Pancreas (tissue), 10 donors: Measurements from ENCODE around the gene PPARD. TPM values are rescaled to one million over a fixed set of nuclear protein-coding genes. Genes with fewer than 3 reads are reported as not detected.
"Not testable (repeated sequence)": the region's sequence is repeated elsewhere in the genome, so short reads cannot be mapped to it uniquely, and the experiment has no call there.

ENCODE experiments used
- ATAC-seq, 4 donors: fragments of 200-7000 bp; cut with Tn5 transposase; one replicate each; pipeline versions ENCODE4 v1.8.0 to v1.9.1; 2020; ENCODE audit warnings: mild to moderate bottlenecking in 4 of 4, moderate library complexity in 4 of 4
- DNase-seq, 6 donors: peaks; one replicate each; pipeline ENCODE4 v3.0.0-alpha.2; 2020
- FAIRE-seq: peaks from 2 replicates; lab custom pipeline; 2012; peaks lifted over from hg19 to GRCh38; lab: Jason Lieb, UNC
- H3K27ac ChIP-seq, 4 donors: fragments of 200-600 bp; sonication (generic); 1 replicate in 3 of 4; 2 replicates in 1 of 4; pipeline versions ENCODE4 v1.5.0 to v1.8.0; 2020
- H3K27me3 ChIP-seq, 4 donors: fragments of 200-600 bp; one replicate each; pipeline ENCODE4 v1.8.0; 2021
- H3K36me3 ChIP-seq, 3 donors: fragments of 200-600 bp; sonication (generic) in 1 of 3; one replicate each; pipeline versions ENCODE4 v1.5.0 to v1.8.0; 2020 to 2021
- H3K4me1 ChIP-seq, 3 donors: fragments of 200-600 bp; one replicate each; pipeline ENCODE4 v1.8.0; 2021
- H3K4me3 ChIP-seq, 4 donors: fragments of 200-600 bp; sonication (generic) in 2 of 4; one replicate each; pipeline versions ENCODE4 v1.5.0 to v1.8.0; 2020 to 2021
- H3K9me3 ChIP-seq, 4 donors: fragments of 200-600 bp; one replicate each; pipeline ENCODE4 v1.8.0; 2021
- WGBS, 2 donors: extraction: QIAGEN DNeasy Blood & Tissue Kit; methylation state at CpG; one replicate each; pipeline ENCODE4 v1.1.7; 2013; 5-methylcytosine and 5-hydroxymethylcytosine counted together
- intact Hi-C, 3 donors: fragments of 100-400 bp; cut with DNase I; formaldehyde crosslinking; loops; one replicate each; pipeline versions ENCODE4 v1.11.1 to v1.14.2; 2022
- polyA plus RNA-seq, 2 donors: library from polyadenylated mRNA; stranded (reverse); fragments of 200-250 nt; gene quantifications; one replicate each; pipeline ENCODE4 v1.2.3, GENCODE V29; 2013
- total RNA-seq, 6 donors: library from RNA; stranded (reverse); fragmentation: NEBNext Ultra II Directional in 4 of 6; extraction: Animal tissue kit (Norgen Biotek cat#: 25700) in 4 of 6; gene quantifications; one replicate each; pipeline versions ENCODE4 v1.2.1 to v1.2.4, GENCODE V29; 2021 to 2023
- TF ChIP-seq, protein P1 (sequence below), 4 donors: fragments of 200-600 bp; sonication (generic) in 3 of 4; IDR thresholded peaks; one replicate each; pipeline versions ENCODE4 v1.5.0 to v1.8.0; 2021; ENCODE audit warnings: antibody characterized with exemption in 4 of 4
- donor health status: healthy with polysubstance abuse.
- donor health status: DM: no; HTN: no; CAD: no; lungs with moderate emphysema.
- donor health status: DM: no; HTN: no; CAD: no.
- donor health status: control.
- donor health status: control.
- donor health status: Bipolar disorder and iron deficiency.
- donor health status: DM: yes; HTN: yes; CAD: no.
- donor health status: DM: no; HTN: no; CAD: no.
- donor health status: DM: no; HTN: no; CAD: no.
- donor health status: DM: yes; HTN: yes; CAD: no.

PPARD gene
- total and polyA plus RNA-seq, 8 donors: 4.4 to 14.1 (median 8.2) TPM

- peak in 2 of 6 donors; percentile 33 to 49 for DNase-seq
- Histone ChIP-seq H3K9me3 (no peaks in the 10 kb centered on the region), H3K27me3 (no peaks in the 10 kb centered on the region), H3K4me3 (no peak overlapping the region), H3K27ac (no peak overlapping the region), H3K4me1 (no peaks in the 10 kb centered on the region), H3K36me3 (no peaks in the 10 kb centered on the region)
- intact Hi-C loops: no loop called here
- ATAC-seq: peak in 1 of 4 donors; percentile 30
- TF ChIP-seq, protein P1, sequence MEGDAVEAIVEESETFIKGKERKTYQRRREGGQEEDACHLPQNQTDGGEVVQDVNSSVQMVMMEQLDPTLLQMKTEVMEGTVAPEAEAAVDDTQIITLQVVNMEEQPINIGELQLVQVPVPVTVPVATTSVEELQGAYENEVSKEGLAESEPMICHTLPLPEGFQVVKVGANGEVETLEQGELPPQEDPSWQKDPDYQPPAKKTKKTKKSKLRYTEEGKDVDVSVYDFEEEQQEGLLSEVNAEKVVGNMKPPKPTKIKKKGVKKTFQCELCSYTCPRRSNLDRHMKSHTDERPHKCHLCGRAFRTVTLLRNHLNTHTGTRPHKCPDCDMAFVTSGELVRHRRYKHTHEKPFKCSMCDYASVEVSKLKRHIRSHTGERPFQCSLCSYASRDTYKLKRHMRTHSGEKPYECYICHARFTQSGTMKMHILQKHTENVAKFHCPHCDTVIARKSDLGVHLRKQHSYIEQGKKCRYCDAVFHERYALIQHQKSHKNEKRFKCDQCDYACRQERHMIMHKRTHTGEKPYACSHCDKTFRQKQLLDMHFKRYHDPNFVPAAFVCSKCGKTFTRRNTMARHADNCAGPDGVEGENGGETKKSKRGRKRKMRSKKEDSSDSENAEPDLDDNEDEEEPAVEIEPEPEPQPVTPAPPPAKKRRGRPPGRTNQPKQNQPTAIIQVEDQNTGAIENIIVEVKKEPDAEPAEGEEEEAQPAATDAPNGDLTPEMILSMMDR (IDR thresholded peaks at IDR 0.05): no peak
- no peak for FAIRE-seq
- 66 to 67% methylated on average over 16 of the region's 16 CpGs for WGBS, 2 donors
Observed at GRCh38 chr6:35435074-35435837, 92.9 kb downstream of the PPARD start.

DNA sequence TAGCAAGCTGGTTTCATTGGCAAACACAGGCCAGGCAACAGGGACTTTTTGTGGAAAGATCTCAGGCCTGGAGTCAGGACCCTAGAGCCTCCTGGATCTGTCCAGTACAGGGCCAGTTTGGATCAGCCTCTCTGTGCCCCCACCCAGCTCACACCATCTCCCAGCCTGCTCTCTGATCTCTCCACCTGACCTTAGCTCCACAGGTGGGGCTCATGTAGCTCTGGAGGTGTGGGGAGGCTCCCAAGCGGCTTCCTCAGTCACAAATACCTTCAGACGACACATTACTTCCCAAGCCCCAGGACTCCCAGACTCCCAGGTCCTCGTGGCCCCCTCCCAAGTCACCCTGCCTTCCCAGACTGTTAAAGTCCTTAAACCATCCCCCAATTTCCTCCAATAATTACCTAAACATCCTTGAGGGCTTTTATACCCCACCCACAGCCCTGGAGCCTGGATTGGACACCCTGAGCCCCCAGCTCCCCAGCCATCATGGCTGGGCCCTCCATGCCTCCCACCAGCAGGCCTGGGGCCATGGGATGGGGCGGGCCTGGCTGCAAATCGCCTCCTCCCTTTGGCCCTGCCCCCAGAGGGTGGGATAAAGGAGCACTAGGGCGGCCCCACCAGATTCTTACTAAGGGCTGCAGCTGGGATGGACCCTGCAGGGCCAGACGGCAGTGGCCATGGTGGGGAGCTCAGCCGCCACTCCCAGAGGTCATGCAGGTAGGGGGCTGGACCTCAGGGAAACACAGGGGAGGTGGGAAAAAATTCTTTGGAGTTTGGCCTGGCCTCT lies 93.9 kb downstream of the PPARD start:
- DNase-seq (peak in 1 of 6 donors; percentile 38), ATAC-seq (no peak), FAIRE-seq (no peak)
- Histone ChIP-seq H3K27me3 (no peaks in the 10 kb centered on the region), H3K9me3 (no peaks in the 10 kb centered on the region), H3K36me3 (no peaks in the 10 kb centered on the region), H3K4me3 (no peak overlapping the region), H3K27ac (no peak overlapping the region), H3K4me1 (no peaks in the 10 kb centered on the region)
- TF ChIP-seq, protein P1 (IDR thresholded peaks at IDR 0.05): no peak
- intact Hi-C loops: no loop called here
- 85 to 86% methylated on average over 8 of the region's 8 CpGs for WGBS, 2 donors

GRCh38 chr6:35438378-35439065 lies 96.2 kb downstream of the PPARD start:
- not testable (repeated sequence) for ATAC-seq

GRCh38 chr6:35439308-35439707 lies 97.0 kb downstream of the PPARD start:
- TF ChIP-seq, protein P1 (IDR thresholded peaks at IDR 0.05): no peak
- Histone ChIP-seq H3K9me3 (no peaks in the 10 kb centered on the region), H3K4me1 (no peaks in the 10 kb centered on the region), H3K27me3 (no peaks in the 10 kb centered on the region), H3K36me3 (no peaks in the 10 kb centered on the region), H3K27ac (no peak overlapping the region), H3K4me3 (no peak overlapping the region)
- ATAC-seq (no peak), FAIRE-seq (no peak), DNase-seq (no peak)
- intact Hi-C loops: no loop called here
- 46 to 56% methylated on average over 3 of the region's 3 CpGs for WGBS, 2 donors

More at GRCh38 chr6:35438378-35439065, 96.2 kb downstream of the PPARD start:
- peak in 1 of 6 donors; percentile 1 for DNase-seq
- H3K4me1 ChIP-seq, H3K36me3 ChIP-seq, H3K9me3 ChIP-seq, H3K27me3 ChIP-seq, intact Hi-C loops, FAIRE-seq, H3K4me3 ChIP-seq, H3K27ac ChIP-seq: not testable (repeated sequence)
- WGBS, 2 donors: 90 to 94% methylated on average over 7 of the region's 7 CpGs

- Histone ChIP-seq H3K9me3 (no peaks in the 10 kb centered on the region), H3K4me3 (no peak overlapping the region), H3K27ac (no peak overlapping the region), H3K4me1 (no peaks in the 10 kb centered on the region), H3K36me3 (no peaks in the 10 kb centered on the region), H3K27me3 (no peaks in the 10 kb centered on the region)
- ATAC-seq (no peak), DNase-seq (peak in 1 of 6 donors; percentile 18), FAIRE-seq (no peak)
- intact Hi-C loops: no loop called here
- 73 to 81% methylated on average over 3 of the region's 3 CpGs for WGBS, 2 donors
- TF ChIP-seq, protein P1 (IDR thresholded peaks at IDR 0.05): no peak
Observed at GRCh38 chr6:35441205-35441604, 98.8 kb downstream of the PPARD start.
